RWPE2 (cell line): ENCODE data around the gene FAM118B.

Source experiments
- ATAC-seq: fragments of 200-7000 bp; cut with Tn5 transposase; 3 replicates; pipeline ENCODE4 v1.9.1; 2021; ENCODE audit warnings: low read depth
- DNase-seq: peaks from one replicate; pipeline ENCODE4 v3.0.0-alpha.2; 2020; ENCODE audit warnings: low spot score
- H3K27ac ChIP-seq: fragments of 450-650 bp; 2 replicates; pipeline ENCODE4 v1.5.1; 2017; ENCODE audit warnings: mild to moderate bottlenecking; ENCODE audit not compliant: poor library complexity, severe bottlenecking
- H3K27me3 ChIP-seq: fragments of 250-450 bp; sonication (Bioruptor Pico); 2 replicates; pipeline ENCODE4 v1.5.1; 2021; ENCODE audit warnings: mild to moderate bottlenecking, moderate library complexity; ENCODE audit not compliant: insufficient read depth, poor library complexity, severe bottlenecking
- H3K36me3 ChIP-seq: fragments of 250-450 bp; sonication (Bioruptor Pico); 2 replicates; pipeline ENCODE4 v1.5.1; 2020; ENCODE audit warnings: low read depth, mild to moderate bottlenecking, moderate library complexity
- H3K4me1 ChIP-seq: fragments of 250-450 bp; sonication (Bioruptor Pico); 2 replicates; pipeline ENCODE4 v1.5.1; 2021; ENCODE audit warnings: mild to moderate bottlenecking, moderate library complexity; ENCODE audit not compliant: insufficient read depth, poor library complexity, severe bottlenecking
- H3K4me3 ChIP-seq: fragments of 250-450 bp; sonication (Bioruptor Pico); 2 replicates; pipeline ENCODE4 v1.5.1; 2021; ENCODE audit warnings: mild to moderate bottlenecking, moderate library complexity; ENCODE audit not compliant: severe bottlenecking
- H3K9me3 ChIP-seq: fragments of 250-450 bp; sonication (Bioruptor Pico); 2 replicates; pipeline ENCODE4 v1.5.1; 2021; ENCODE audit warnings: mild to moderate bottlenecking, moderate library complexity; ENCODE audit not compliant: severe bottlenecking
- TF ChIP-seq, protein P1 (sequence below): fragments of 450-650 bp; IDR thresholded peaks from one replicate; pipeline ENCODE4 v1.5.1; 2017; ENCODE audit warnings: mild to moderate bottlenecking, moderate library complexity; ENCODE audit not compliant: poor library complexity, severe bottlenecking

FAM118B gene

GRCh38 chr11:126195119-126195518, 16.5 kb upstream of the FAM118B start:
- Histone ChIP-seq H3K27me3 (no peaks in the 10 kb centered on the region), H3K9me3 (no peaks in the 10 kb centered on the region), H3K27ac (no peak overlapping the region), H3K36me3 (peaks cover 26% of the 10 kb centered on the region), H3K4me1 (no peaks in the 10 kb centered on the region), H3K4me3 (no peak overlapping the region)
- TF ChIP-seq, protein P1, sequence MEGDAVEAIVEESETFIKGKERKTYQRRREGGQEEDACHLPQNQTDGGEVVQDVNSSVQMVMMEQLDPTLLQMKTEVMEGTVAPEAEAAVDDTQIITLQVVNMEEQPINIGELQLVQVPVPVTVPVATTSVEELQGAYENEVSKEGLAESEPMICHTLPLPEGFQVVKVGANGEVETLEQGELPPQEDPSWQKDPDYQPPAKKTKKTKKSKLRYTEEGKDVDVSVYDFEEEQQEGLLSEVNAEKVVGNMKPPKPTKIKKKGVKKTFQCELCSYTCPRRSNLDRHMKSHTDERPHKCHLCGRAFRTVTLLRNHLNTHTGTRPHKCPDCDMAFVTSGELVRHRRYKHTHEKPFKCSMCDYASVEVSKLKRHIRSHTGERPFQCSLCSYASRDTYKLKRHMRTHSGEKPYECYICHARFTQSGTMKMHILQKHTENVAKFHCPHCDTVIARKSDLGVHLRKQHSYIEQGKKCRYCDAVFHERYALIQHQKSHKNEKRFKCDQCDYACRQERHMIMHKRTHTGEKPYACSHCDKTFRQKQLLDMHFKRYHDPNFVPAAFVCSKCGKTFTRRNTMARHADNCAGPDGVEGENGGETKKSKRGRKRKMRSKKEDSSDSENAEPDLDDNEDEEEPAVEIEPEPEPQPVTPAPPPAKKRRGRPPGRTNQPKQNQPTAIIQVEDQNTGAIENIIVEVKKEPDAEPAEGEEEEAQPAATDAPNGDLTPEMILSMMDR: no peak
- DNase-seq (no peak), ATAC-seq (no peak)

DNA sequence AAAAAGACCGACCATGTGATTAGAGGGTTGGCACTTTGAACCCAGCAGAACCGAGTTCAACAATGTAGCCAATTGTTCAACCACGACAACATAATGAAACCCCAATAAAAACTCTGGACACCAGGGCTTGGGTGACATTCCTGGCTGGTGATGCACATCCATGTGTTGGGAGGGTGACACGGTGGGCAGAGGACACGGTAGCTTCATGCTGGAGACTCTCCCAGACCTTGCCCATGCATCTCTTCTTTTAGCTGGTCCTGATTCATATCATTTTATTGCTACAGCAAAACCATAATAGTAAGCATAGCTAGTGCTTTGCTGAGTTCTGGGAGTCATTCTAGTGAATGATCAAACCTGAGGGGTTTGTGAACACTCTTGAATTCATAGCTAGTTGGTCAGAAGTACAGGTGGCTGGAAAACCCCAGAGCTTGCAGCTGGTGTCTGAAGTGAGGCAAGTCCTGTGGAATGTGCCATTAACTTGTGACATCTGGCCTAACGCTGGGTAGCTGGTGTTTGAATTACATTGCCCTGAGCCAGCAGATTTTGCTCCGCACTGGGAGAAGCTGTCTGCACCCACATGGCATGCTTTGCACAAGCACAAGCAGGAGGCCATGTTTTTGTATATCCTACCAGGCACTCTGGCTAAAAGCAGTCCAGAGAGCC, 14.2 kb upstream of the FAM118B start:
- H3K9me3 ChIP-seq: no peaks in the 10 kb centered on the region
- peaks cover 46% of the 10 kb centered on the region for H3K36me3 ChIP-seq
- H3K27ac ChIP-seq: no peak overlapping the region
- no peaks in the 10 kb centered on the region for H3K27me3 ChIP-seq
- DNase-seq (no peak), ATAC-seq (no peak)
- TF ChIP-seq, protein P1: no peak
- no peaks in the 10 kb centered on the region for H3K4me1 ChIP-seq
- H3K4me3 ChIP-seq: no peak overlapping the region

DNA sequence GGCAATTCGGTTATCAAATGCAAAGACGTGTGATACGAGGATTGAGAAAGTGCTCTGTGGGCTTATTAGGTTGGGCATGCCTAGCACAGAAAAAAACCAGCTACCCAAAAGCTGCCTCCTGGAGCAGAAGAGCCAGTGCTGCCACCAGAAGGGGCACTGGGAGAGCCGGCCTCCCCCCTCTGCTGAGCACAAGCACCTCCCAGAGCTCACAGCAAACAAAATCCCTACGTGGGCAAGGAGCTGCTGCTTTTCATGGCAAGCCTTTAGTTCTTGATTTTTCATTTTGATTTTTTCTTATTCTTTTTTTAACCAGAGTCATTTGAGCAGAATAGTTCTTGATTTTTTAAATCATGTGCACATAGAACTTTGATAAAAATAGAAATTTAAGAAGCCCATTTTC, 12.9 kb upstream of the FAM118B start:
- no peaks in the 10 kb centered on the region for H3K4me1 ChIP-seq
- no peaks in the 10 kb centered on the region for H3K27me3 ChIP-seq
- DNase-seq (no peak), ATAC-seq (no peak)
- H3K4me3 ChIP-seq: no peak overlapping the region
- peaks cover 58% of the 10 kb centered on the region for H3K36me3 ChIP-seq
- H3K9me3 ChIP-seq: no peaks in the 10 kb centered on the region
- TF ChIP-seq, protein P1: no peak
- no peak overlapping the region for H3K27ac ChIP-seq

- DNase-seq (no peak), ATAC-seq (no peak)
- Histone ChIP-seq H3K27me3 (no peaks in the 10 kb centered on the region), H3K9me3 (no peaks in the 10 kb centered on the region), H3K27ac (no peak overlapping the region), H3K4me3 (no peak overlapping the region), H3K36me3 (peaks cover 88% of the 10 kb centered on the region), H3K4me1 (no peaks in the 10 kb centered on the region)
- TF ChIP-seq, protein P1: no peak
Measured at GRCh38 chr11:126202646-126203359, 8.8 kb upstream of the FAM118B start.

DNA sequence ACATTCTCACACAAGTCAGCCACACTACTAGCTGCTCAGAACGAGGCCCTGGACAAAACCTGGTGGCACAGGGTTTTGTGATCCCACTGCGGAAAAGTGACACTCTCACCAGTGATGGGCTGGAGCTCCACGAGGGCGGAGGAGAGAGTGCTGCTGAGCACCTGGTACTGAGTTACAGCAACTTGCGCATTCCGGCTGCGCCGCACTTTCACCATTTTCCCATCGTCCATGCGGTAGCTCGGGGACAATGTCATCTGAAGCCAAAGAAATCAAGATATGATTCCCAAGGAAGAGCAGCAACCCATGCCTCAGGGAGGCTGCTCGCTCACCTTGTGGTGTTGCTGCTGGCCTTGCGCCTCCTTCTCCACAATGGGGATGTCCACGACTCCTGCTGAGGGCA, 6.2 kb upstream of the FAM118B start:
- no peaks in the 10 kb centered on the region for H3K9me3 ChIP-seq
- TF ChIP-seq, protein P1: no peak
- H3K27me3 ChIP-seq: no peaks in the 10 kb centered on the region
- ATAC-seq (no peak), DNase-seq (no peak)
- H3K36me3 ChIP-seq: peaks cover 100% of the 10 kb centered on the region
- peaks cover 3% of the 10 kb centered on the region for H3K4me1 ChIP-seq
- H3K27ac ChIP-seq: no peak overlapping the region
- no peak overlapping the region for H3K4me3 ChIP-seq
